ENCODE results near the gene PDCD11. TPM values are rescaled to one million over a fixed set of nuclear protein-coding genes. Genes with fewer than 3 reads are reported as not detected.

The PDCD11 gene
- polyA plus RNA-seq, 1 experiment, result 18.5 TPM

DNA sequence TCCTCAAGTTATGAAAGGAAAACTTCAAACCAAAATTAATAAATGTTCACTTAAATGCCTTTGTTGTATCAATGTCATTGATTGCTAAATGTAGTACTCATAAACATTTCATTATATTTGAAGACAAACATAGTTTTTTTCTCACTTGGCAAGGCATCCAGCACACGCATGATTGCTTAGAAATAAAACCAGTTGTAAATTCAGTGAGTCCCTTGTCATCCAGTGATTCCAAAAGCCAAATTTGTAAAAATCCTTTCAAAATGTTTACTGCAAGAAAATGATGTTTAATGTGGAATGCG lies 90.9 kb downstream of the PDCD11 start:
- Histone ChIP-seq H3K9me3 (ENCODE audit: control insufficient read depth, insufficient read depth, low read length) (no peaks in the 10 kb centered on the region), H3K4me3 (ENCODE audit: low read depth, low read length) (no peak overlapping the region), H3K27ac (ENCODE audit: low read depth, low read length) (no peak overlapping the region), H3K27me3 (ENCODE audit: control insufficient read depth, insufficient read depth, low read length) (peaks cover 8% of the 10 kb centered on the region)
- DNase-seq (ENCODE audit: low read depth, low spot score), result no peak
- TF ChIP-seq, protein P1, sequence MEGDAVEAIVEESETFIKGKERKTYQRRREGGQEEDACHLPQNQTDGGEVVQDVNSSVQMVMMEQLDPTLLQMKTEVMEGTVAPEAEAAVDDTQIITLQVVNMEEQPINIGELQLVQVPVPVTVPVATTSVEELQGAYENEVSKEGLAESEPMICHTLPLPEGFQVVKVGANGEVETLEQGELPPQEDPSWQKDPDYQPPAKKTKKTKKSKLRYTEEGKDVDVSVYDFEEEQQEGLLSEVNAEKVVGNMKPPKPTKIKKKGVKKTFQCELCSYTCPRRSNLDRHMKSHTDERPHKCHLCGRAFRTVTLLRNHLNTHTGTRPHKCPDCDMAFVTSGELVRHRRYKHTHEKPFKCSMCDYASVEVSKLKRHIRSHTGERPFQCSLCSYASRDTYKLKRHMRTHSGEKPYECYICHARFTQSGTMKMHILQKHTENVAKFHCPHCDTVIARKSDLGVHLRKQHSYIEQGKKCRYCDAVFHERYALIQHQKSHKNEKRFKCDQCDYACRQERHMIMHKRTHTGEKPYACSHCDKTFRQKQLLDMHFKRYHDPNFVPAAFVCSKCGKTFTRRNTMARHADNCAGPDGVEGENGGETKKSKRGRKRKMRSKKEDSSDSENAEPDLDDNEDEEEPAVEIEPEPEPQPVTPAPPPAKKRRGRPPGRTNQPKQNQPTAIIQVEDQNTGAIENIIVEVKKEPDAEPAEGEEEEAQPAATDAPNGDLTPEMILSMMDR (IDR thresholded peaks at IDR 0.05; ENCODE audit: low read depth, low read length), result no peak
- POLR2A ChIA-PET, result no interaction called here
- CTCF ChIA-PET, result no interaction called here

DNA sequence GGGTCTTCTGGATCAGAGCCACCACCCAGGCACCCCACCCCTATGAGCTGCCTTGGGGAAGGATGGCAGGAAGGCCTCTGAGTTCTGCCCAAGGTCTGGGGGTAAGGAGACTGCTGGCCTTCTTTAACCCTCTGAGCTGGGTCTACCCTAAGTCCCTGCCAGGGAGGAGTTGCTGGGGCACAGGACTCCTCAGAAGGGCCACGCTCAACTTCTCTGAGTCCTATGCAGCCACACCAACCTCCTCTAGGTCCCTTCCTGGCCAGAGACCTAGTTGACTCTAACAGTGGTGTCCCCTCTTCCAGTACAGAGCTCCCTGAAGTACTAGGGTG lies 94.5 kb downstream of the PDCD11 start:
- ChIA-PET POLR2A (no interaction called here), CTCF (interaction anchor here (1.1 to 2.6 kb wide), 2 partner anchors 52 to 75 kb away, joined by 4 to 10 read pairs; no protein-coding TSS in a partner anchor)
- peaks cover 36% of the 10 kb centered on the region for H3K27me3 ChIP-seq (ENCODE audit: control insufficient read depth, insufficient read depth, low read length)
- no peak overlapping the region for H3K4me3 ChIP-seq (ENCODE audit: low read depth, low read length)
- no peak for DNase-seq (ENCODE audit: low read depth, low spot score)
- H3K9me3 ChIP-seq (ENCODE audit: control insufficient read depth, insufficient read depth, low read length), result no peaks in the 10 kb centered on the region; the same call in 1 of the 2 replicates
- H3K27ac ChIP-seq (ENCODE audit: low read depth, low read length), result no peak overlapping the region
- TF ChIP-seq, protein P1 (IDR thresholded peaks at IDR 0.05; ENCODE audit: low read depth, low read length), result no peak

DNA sequence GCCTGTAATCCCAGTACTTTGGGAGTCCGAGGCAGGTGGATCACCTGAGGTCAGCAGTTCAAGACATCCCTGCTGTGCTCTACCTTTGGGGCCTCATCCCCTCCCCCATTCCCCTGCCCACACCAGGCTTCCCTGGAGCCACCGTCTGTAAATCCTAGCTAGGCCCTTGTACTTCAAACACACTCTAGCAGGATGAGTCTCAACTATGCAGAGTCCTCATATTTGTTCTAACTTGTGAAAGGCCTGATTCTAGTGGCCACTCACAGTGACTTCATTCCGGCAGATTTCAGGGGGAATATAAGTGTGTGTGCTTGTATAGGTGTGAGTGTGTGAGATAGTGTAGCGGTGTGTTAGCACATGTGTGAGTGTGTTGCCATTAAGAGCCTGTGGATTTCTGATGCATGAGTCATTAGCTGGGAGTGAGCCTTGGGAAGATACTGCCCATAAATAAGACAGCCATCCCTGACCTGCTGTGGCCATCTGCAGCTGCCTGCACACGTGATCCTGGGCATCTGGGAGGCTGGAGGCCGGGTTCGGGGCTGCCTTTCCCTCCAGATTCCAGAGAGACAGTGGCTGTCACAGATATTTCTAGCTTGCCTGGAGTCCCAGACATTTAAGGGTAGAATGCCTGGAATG lies 95.4 kb downstream of the PDCD11 start:
- Histone ChIP-seq H3K27ac (ENCODE audit: low read depth, low read length) (no peak overlapping the region), H3K9me3 (ENCODE audit: control insufficient read depth, insufficient read depth, low read length) (no peaks in the 10 kb centered on the region; the same call in 1 of the 2 replicates), H3K27me3 (ENCODE audit: control insufficient read depth, insufficient read depth, low read length) (peaks cover 40% of the 10 kb centered on the region), H3K4me3 (ENCODE audit: low read depth, low read length) (no peak overlapping the region)
- ChIA-PET CTCF (interaction anchor here (0.6 to 2.6 kb wide), 6 partner anchors 9 to 195 kb away, joined by 3 to 10 read pairs (median 4); no protein-coding TSS in a partner anchor), POLR2A (interaction anchor here (0.6 kb wide), 2 partner anchors 40 to 96 kb away, joined by 3 read pairs; partner anchors contain the start of genes ATP5MK and PDCD11)
- DNase-seq (ENCODE audit: low read depth, low spot score), result peak; percentile 92
- TF ChIP-seq, protein P1 (IDR thresholded peaks at IDR 0.05; ENCODE audit: low read depth, low read length), result no peak

DNA sequence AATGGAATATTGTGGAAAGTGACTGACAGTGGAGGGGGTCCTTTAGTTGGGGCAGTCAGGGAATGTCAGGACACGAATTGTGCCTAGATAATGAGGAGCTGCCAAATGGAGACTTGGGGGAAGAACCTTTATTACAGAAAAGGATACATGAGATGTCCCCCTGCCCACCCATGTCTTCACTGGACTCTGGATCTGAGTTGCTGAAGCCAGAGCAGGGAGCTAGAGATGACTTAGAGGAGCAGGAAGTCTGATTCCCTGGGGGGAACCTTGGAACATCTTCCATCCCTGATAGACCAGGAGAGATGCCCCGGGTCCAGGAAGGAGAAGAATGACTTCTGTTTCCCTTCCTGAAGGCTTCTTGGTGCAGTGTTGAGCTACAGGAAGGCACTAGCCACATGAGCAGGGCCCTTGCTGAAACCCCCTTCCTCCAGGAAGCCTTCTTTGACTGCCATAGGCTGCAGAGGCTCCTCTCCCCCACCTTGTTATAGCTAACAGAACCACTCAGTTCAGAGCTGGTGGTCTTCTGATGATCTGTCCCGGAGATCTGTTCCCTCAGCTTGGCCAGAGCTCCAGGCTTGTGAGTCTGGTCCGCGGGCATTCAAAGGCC lies 96.3 kb downstream of the PDCD11 start:
- no peak for DNase-seq (ENCODE audit: low read depth, low spot score)
- TF ChIP-seq, protein P1 (IDR thresholded peaks at IDR 0.05; ENCODE audit: low read depth, low read length), result no peak
- Histone ChIP-seq H3K9me3 (ENCODE audit: control insufficient read depth, insufficient read depth, low read length) (no peaks in the 10 kb centered on the region; the same call in 1 of the 2 replicates), H3K27me3 (ENCODE audit: control insufficient read depth, insufficient read depth, low read length) (peaks cover 49% of the 10 kb centered on the region), H3K4me3 (ENCODE audit: low read depth, low read length) (no peak overlapping the region), H3K27ac (ENCODE audit: low read depth, low read length) (no peak overlapping the region)
- ChIA-PET POLR2A (interaction anchor here (0.6 kb wide), 1 partner anchor 97 kb away, joined by 3 read pairs; the partner anchor contains the start of genes ATP5MK and PDCD11), CTCF (interaction anchor here (0.6 to 2.6 kb wide), 6 partner anchors 8 to 194 kb away, joined by 3 to 10 read pairs (median 4); no protein-coding TSS in a partner anchor)

DNA sequence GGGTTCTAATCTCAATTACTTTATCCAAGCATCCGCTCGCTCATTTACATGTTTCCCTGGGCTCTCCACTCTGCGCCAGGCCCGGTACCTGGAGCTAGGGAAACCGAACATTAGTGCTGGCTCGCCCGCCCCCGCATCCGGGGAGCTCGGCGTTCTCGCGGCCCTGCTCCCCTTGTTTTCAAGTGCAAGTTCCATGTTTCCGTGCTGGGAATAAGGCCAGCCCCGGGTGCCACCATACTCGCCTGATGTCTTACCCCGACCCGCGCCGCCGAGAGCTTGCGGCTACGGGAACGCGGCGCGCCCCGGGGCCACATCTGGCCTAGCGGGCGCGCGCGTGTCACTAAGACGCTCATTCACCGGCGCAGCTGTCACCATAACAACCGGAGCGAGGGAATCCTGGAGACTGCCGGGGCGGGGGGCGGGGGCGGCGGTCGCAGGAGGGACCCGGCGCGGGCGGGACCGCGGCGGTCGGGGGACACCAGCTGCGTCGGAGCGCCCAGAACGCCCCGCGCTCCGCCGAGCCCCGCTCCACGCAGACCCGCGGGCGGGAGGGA lies 97.0 kb downstream of the PDCD11 start, which contains the start of gene NEURL1:
TSS of gene NEURL1 (plus strand) at position 344 of the 554 bp plus-strand sequence. CDS start 683 bp downstream, outside the sequence.
- Histone ChIP-seq H3K9me3 (ENCODE audit: control insufficient read depth, insufficient read depth, low read length) (no peaks in the 10 kb centered on the region; the same call in 1 of the 2 replicates), H3K27me3 (ENCODE audit: control insufficient read depth, insufficient read depth, low read length) (peaks cover 52% of the 10 kb centered on the region), H3K4me3 (ENCODE audit: low read depth, low read length) (peak within 1 kb of the TSS; percentile 44), H3K27ac (ENCODE audit: low read depth, low read length) (no peak within 1 kb of the TSS)
- TF ChIP-seq, protein P1 (IDR thresholded peaks at IDR 0.05; ENCODE audit: low read depth, low read length), result no peak
- POLR2A ChIA-PET, result no interaction called here
- CTCF ChIA-PET, result interaction anchor here (1.6 kb wide), 1 partner anchor 193 kb away, joined by 7 read pairs; no protein-coding TSS in a partner anchor
- no peak for DNase-seq (ENCODE audit: low read depth, low spot score)

Measured in AG04450 (cell line).